PFSK-1 (cell line): ENCODE results near the gene KIF26B.
A peak's percentile ranks its signal among the peaks of the same experiment; 100 is the strongest.

Experiments
- FOXP2 ChIP-seq: optimal IDR thresholded peaks from 2 replicates; pipeline ENCODE3; 2011; ENCODE audit warnings: borderline replicate concordance, control low read depth, inconsistent platforms; ENCODE audit not compliant: insufficient read depth; ENCODE audit errors: extremely low read length, extremely low read depth
- POLR2AphosphoS5 ChIP-seq: IDR thresholded peaks from 2 replicates; pipeline ENCODE4 v1.6.1; 2012; ENCODE audit warnings: low read depth, mild to moderate bottlenecking, control low read depth, low read length, moderate library complexity
- REST ChIP-seq, 2 experiments: IDR thresholded peaks; 2 replicates each; pipeline versions ENCODE4 v1.6.1 to v1.8.0; 2011 to 2012; ENCODE audit warnings: low read depth in 2 of 2, low read length in 2 of 2, control low read depth in 1 of 2, inconsistent platforms in 1 of 2, mild to moderate bottlenecking in 1 of 2, moderate library complexity in 1 of 2; ENCODE audit not compliant: insufficient read depth in 1 of 2
- SIN3A ChIP-seq: IDR thresholded peaks from 2 replicates; pipeline ENCODE4 v1.6.1; 2012; ENCODE audit warnings: mild to moderate bottlenecking, low read length, moderate library complexity, borderline replicate concordance; ENCODE audit not compliant: insufficient read depth
- TAF1 ChIP-seq: IDR thresholded peaks from 2 replicates; pipeline ENCODE4 v1.6.1; 2012; ENCODE audit warnings: low read length, control low read depth, borderline replicate concordance; ENCODE audit not compliant: insufficient read depth

Gene KIF26B

GRCh38 chr1:245292553-245292952 lies 137.8 kb downstream of the KIF26B start:
- no peak for TF ChIP-seq REST (IDR thresholded peaks at IDR 0.05; ENCODE audit: insufficient read depth in 1 of 2, low read depth in 2 of 2, low read length in 2 of 2)
- TF ChIP-seq TAF1, result no peak
- TF ChIP-seq POLR2AphosphoS5, result no peak
- TF ChIP-seq SIN3A, result no peak
- TF ChIP-seq FOXP2, result no peak

- TF ChIP-seq POLR2AphosphoS5 (no peak), SIN3A (no peak), REST (IDR thresholded peaks at IDR 0.05; ENCODE audit: insufficient read depth in 1 of 2, low read depth in 2 of 2, low read length in 2 of 2) (no peak)
Measured at GRCh38 chr1:245294020-245294419, 139.2 kb downstream of the KIF26B start.

GRCh38 chr1:245298781-245299180 lies 144.0 kb downstream of the KIF26B start:
- TF ChIP-seq POLR2AphosphoS5, result no peak
- TF ChIP-seq REST (IDR thresholded peaks at IDR 0.05; ENCODE audit: insufficient read depth in 1 of 2, low read depth in 2 of 2, low read length in 2 of 2), result no peak
- TF ChIP-seq FOXP2, result no peak
- TF ChIP-seq SIN3A, result no peak
- no peak for TF ChIP-seq TAF1

- TF ChIP-seq SIN3A (no peak), REST (IDR thresholded peaks at IDR 0.05; ENCODE audit: insufficient read depth in 1 of 2, low read depth in 2 of 2, low read length in 2 of 2) (0 out of 4 replicates have a peak, but pooled peaks of 1 of the 2 experiments have one; percentile 7)
Measured at GRCh38 chr1:245301162-245301580, 146.4 kb downstream of the KIF26B start.

- TF ChIP-seq REST (IDR thresholded peaks at IDR 0.05; ENCODE audit: insufficient read depth in 1 of 2, low read depth in 2 of 2, low read length in 2 of 2), result no peak
- TF ChIP-seq SIN3A, result no peak
- no peak for TF ChIP-seq POLR2AphosphoS5
- no peak for TF ChIP-seq TAF1
- TF ChIP-seq FOXP2, result no peak
Measured at GRCh38 chr1:245301921-245302320, 147.1 kb downstream of the KIF26B start.
